ENCODE measurements around the gene RPN2.

- TF ChIP-seq, protein P1, sequence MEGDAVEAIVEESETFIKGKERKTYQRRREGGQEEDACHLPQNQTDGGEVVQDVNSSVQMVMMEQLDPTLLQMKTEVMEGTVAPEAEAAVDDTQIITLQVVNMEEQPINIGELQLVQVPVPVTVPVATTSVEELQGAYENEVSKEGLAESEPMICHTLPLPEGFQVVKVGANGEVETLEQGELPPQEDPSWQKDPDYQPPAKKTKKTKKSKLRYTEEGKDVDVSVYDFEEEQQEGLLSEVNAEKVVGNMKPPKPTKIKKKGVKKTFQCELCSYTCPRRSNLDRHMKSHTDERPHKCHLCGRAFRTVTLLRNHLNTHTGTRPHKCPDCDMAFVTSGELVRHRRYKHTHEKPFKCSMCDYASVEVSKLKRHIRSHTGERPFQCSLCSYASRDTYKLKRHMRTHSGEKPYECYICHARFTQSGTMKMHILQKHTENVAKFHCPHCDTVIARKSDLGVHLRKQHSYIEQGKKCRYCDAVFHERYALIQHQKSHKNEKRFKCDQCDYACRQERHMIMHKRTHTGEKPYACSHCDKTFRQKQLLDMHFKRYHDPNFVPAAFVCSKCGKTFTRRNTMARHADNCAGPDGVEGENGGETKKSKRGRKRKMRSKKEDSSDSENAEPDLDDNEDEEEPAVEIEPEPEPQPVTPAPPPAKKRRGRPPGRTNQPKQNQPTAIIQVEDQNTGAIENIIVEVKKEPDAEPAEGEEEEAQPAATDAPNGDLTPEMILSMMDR (IDR thresholded peaks at IDR 0.05; ENCODE audit: low read depth, low read length, missing input control), result no peak
- TF ChIP-seq REST (IDR thresholded peaks at IDR 0.05), result no peak
- no peak for TF ChIP-seq RAD21 (IDR thresholded peaks at IDR 0.05)
- no peak for TF ChIP-seq TAF1 (conservative IDR thresholded peaks at IDR 0.05)
- no peak for TF ChIP-seq FOXA1 (IDR thresholded peaks at IDR 0.05)
- no peak for TF ChIP-seq RXRA (IDR thresholded peaks at IDR 0.05)
- TF ChIP-seq, protein P2, sequence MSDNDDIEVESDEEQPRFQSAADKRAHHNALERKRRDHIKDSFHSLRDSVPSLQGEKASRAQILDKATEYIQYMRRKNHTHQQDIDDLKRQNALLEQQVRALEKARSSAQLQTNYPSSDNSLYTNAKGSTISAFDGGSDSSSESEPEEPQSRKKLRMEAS (IDR thresholded peaks at IDR 0.05), result no peak
- TF ChIP-seq YY1 (IDR thresholded peaks at IDR 0.05), result no peak
- no peak for TF ChIP-seq EGR1 (IDR thresholded peaks at IDR 0.05; ENCODE audit: low read depth in 2 of 2)
Measured at GRCh38 chr20:37246736-37247135, 67.6 kb downstream of the RPN2 start.

Measured in liver (tissue), 3 donors.